K562 (cell line): Measurements from ENCODE around the gene ZDHHC11. TPM values are rescaled to one million over a fixed set of nuclear protein-coding genes. Genes with fewer than 3 reads are reported as not detected.
A peak's percentile ranks its signal among the peaks of the same experiment; 100 is the strongest.

Experiments
- ATAC-seq: fragments of 200-7000 bp; cut with Tn5 transposase; 3 replicates; pipeline ENCODE4 v1.9.1; 2020; ENCODE audit warnings: moderate library complexity
- BruUV-seq: library from RNA; stranded (reverse); fragments of 400-500 nt; replicated peaks from 2 replicates; lab custom pipeline; 2021; lab: Mats Ljungman, UMichigan
- CTCF ChIA-PET: fragments of 300-600 bp; formaldehyde crosslinking; extraction: SDS; loops from one replicate; lab custom pipeline; 2021; ENCODE audit warnings: low intra/inter-chr PET ratio; lab: Yijun Ruan, JAX
- POLR2A ChIA-PET: fragments of 300-600, 350-650 bp; sonication (Branson Sonifier 250); formaldehyde crosslinking; extraction: SDS; loops from one replicate; lab custom pipeline; 2021; ENCODE audit warnings: antibody characterized with exemption, inconsistent platforms; lab: Yijun Ruan, JAX
- DNase-seq, 4 experiments: peaks; one replicate each; pipeline versions ENCODE4 v3.0.0 to v3.0.0-alpha.2; 2011 to 2018; ENCODE audit warnings: low spot score in 3 of 4, mixed read lengths in 3 of 4; ENCODE audit errors: extremely low read depth in 1 of 4
- FAIRE-seq: peaks from 2 replicates; lab custom pipeline; 2011; peaks lifted over from hg19 to GRCh38; lab: Jason Lieb, UNC
- H2AFZ ChIP-seq: 2 replicates; pipeline ENCODE4 v1.6.0; 2011; ENCODE audit warnings: low read depth, low read length, control low read depth, inconsistent platforms
- H3K27ac ChIP-seq: fragments of 200-600 bp; 3 replicates; pipeline ENCODE4 v1.8.0; 2011; ENCODE audit warnings: low read depth, mild to moderate bottlenecking, control low read depth, inconsistent platforms, low read length, moderate library complexity, mixed read lengths; ENCODE audit errors: extremely low read depth
- H3K27me3 ChIP-seq, 2 experiments: fragments of 300-600 bp in 1 of 2; 2 replicates in 1 of 2; 3 replicates in 1 of 2; pipeline versions ENCODE4 v1.6.0 to v1.8.0; 2011; ENCODE audit warnings: inconsistent platforms in 2 of 2, low read length in 2 of 2, mild to moderate bottlenecking in 1 of 2, mixed read lengths in 1 of 2, moderate library complexity in 1 of 2; ENCODE audit not compliant: control insufficient read depth in 2 of 2, insufficient read depth in 2 of 2
- H3K36me3 ChIP-seq: fragments of 300-600 bp; 3 replicates; pipeline ENCODE4 v1.8.0; 2011; ENCODE audit warnings: mild to moderate bottlenecking, low read length, inconsistent platforms; ENCODE audit not compliant: control insufficient read depth, insufficient read depth
- H3K4me1 ChIP-seq, 2 experiments: fragments of 200-600 bp in 1 of 2; replicated peaks in 1 of 2; 2 replicates in 1 of 2; 3 replicates in 1 of 2; pipeline versions ENCODE4 v1.5.1 to v1.8.0; 2011; ENCODE audit warnings: inconsistent platforms in 2 of 2, low read length in 2 of 2, mild to moderate bottlenecking in 1 of 2, mixed read lengths in 1 of 2, moderate library complexity in 1 of 2; ENCODE audit not compliant: control insufficient read depth in 2 of 2, insufficient read depth in 2 of 2
- H3K4me2 ChIP-seq: 2 replicates; pipeline ENCODE4 v1.6.1; 2011; ENCODE audit warnings: low read length, control low read depth, inconsistent platforms, mixed read lengths; ENCODE audit not compliant: insufficient read depth
- H3K4me3 ChIP-seq: fragments of 200-600 bp; sonication (generic), shearing (Covaris generic); 2 replicates; pipeline ENCODE4 v1.5.1; 2016; ENCODE audit warnings: control low read depth, inconsistent platforms
- H3K79me2 ChIP-seq: fragments of 200-600 bp; 3 replicates; pipeline ENCODE4 v1.8.0; 2011; ENCODE audit warnings: low read length, inconsistent platforms; ENCODE audit not compliant: control insufficient read depth, insufficient read depth
- H3K9ac ChIP-seq, 2 experiments: 2 replicates each; pipeline versions ENCODE4 v1.6.0 to v1.6.1; 2011; ENCODE audit warnings: low read depth in 2 of 2, low read length in 2 of 2, control low read depth in 1 of 2, inconsistent platforms in 1 of 2, mild to moderate bottlenecking in 1 of 2, mixed read lengths in 1 of 2; ENCODE audit not compliant: insufficient read depth in 1 of 2
- H3K9me1 ChIP-seq: one replicate; pipeline ENCODE4 v1.6.0; 2011; ENCODE audit warnings: inconsistent platforms, mild to moderate bottlenecking, low read length, moderate library complexity; ENCODE audit not compliant: control insufficient read depth, insufficient read depth
- H3K9me3 ChIP-seq: replicated peaks from 2 replicates; pipeline ENCODE4 v1.5.1; 2011; ENCODE audit warnings: low read depth, low read length, inconsistent platforms; ENCODE audit not compliant: control insufficient read depth, insufficient read depth
- H4K20me1 ChIP-seq: replicated peaks from 2 replicates; pipeline ENCODE4 v1.6.1; 2011; ENCODE audit warnings: low read length, inconsistent platforms, mixed read lengths; ENCODE audit not compliant: control insufficient read depth, insufficient read depth
- EP300 ChIP-seq: IDR thresholded peaks from 2 replicates; pipeline ENCODE4 v1.6.1; 2012; ENCODE audit warnings: low read length, improper control_type of control experiment
- IFI16 ChIP-seq: fragments of 250-450 bp; sonication (Bioruptor Pico); IDR thresholded peaks from 2 replicates; pipeline ENCODE4 v2.1.2; 2022; ENCODE audit warnings: mild to moderate bottlenecking, inconsistent platforms
- POLR2G ChIP-seq: fragments of 200-400 bp; formaldehyde crosslinking; IDR thresholded peaks from 2 replicates; pipeline ENCODE4 v1.6.1; 2017; ENCODE audit warnings: low read depth, mild to moderate bottlenecking, antibody characterized with exemption, low read length, moderate library complexity
- RBFOX2 ChIP-seq: fragments of 200-400 bp; formaldehyde crosslinking; IDR thresholded peaks from 2 replicates; pipeline ENCODE4 v1.6.1; 2017; ENCODE audit warnings: low read depth, mild to moderate bottlenecking, low read length, moderate library complexity
- TFAM ChIP-seq: fragments of 250-450 bp; sonication (Bioruptor Pico); conservative IDR thresholded peaks from 2 replicates; pipeline ENCODE4 v1.5.0; 2021; ENCODE audit warnings: mild to moderate bottlenecking, moderate library complexity
- WGBS: fragments of 100-300 bp; shearing (Covaris generic); methylation state at CpG from one replicate; pipeline ENCODE4 v1.1.6; 2016; ENCODE audit warnings: low coverage, mixed read lengths; ENCODE audit not compliant: insufficient coverage; ENCODE audit errors: missing lambda C conversion rate; 5-methylcytosine and 5-hydroxymethylcytosine counted together
- in situ Hi-C: fragments of 300-500 bp; cut with MboI; formaldehyde crosslinking; loops from 4 replicates; pipeline ENCODE4 v1.15.0; 2018; ENCODE audit warnings: inconsistent platforms, mixed read lengths
- intact Hi-C: fragments of 100-400 bp; cut with micrococcal nuclease; formaldehyde crosslinking; loops from 2 replicates; pipeline ENCODE4 v1.14.2; 2022
- polyA plus RNA-seq, 8 experiments: library from polyadenylated mRNA; depleted of rRNA in 4 of 8; stranded (reverse) in 5 of 8; unstranded in 3 of 8; fragments of >200 nt; fragmentation: Nextera tagmentation in 2 of 8; fragmentation: Illumina TruSeq in 1 of 8; extraction: Ambion mirVana in 2 of 8; extraction: Trizol in 1 of 8; gene quantifications; 2 replicates each; pipeline versions ENCODE4 v1.2.1 to v1.2.3, GENCODE V29; 2011 to 2014; ENCODE audit warnings: inconsistent platforms in 1 of 8, missing spikeins in 1 of 8
- total RNA-seq, 7 experiments: library from RNA; depleted of rRNA in 6 of 7; stranded (reverse); fragments of >200 nt in 6 of 7; fragmentation: Illumina TruSeq in 2 of 7; extraction: Trizol in 2 of 7; gene quantifications; 2 replicates each; pipeline versions ENCODE4 v1.2.1 to v1.2.3, GENCODE V29; 2011 to 2021; ENCODE audit warnings: low replicate concordance in 1 of 7

ZDHHC11 gene
- total and polyA plus RNA-seq, 9 of the 15 experiments (the other 6 are each of a cell fraction or from before 2014, with no cell fraction given), result 0.07 to 2.3 (median 0.52) TPM

DNA sequence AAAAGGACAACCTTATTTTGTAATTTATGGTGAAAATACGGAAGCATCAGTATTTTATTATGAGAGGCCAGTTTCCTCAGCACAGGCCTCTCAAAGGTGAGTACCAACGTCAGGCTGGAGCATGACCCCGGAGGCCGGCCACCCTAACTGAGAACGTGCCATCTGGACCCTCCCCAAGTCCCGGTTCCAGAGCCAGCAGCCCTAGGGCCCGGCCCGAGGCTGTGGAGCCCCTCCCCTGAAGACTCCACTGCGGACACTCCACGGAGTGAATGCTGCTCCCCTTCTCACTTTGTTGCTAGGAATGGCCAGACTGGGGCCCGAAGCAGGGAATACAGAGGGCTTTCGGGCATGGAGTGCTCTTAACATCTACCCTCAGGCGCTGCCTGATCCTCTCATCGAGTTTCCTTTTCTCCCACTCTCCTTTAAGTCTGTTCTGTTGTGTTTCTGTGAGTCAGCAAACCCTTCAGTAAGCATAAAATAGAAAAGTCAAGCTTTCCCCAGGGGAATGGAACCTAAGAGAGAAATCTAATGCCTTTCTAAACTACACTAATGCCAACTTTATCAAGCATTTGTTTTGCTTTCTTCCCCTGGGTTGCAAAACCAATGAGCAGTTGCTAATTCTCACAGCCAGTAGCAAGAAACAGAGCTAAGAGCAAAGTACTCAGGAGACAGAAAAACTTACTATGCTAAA lies 37.3 kb upstream of the ZDHHC11 start:
- Histone ChIP-seq H3K9ac (0 out of 4 replicates have a peak overlapping the region, but pooled peaks of 1 of the 2 experiments have one; percentile 43), H2AFZ (no peak overlapping the region), H4K20me1 (peaks cover 20% of the 10 kb centered on the region; the same call in 1 of the 2 replicates), H3K79me2 (peaks cover 100% of the 10 kb centered on the region), H3K27me3 (no peaks in the 10 kb centered on the region), H3K36me3 (peaks cover 85% of the 10 kb centered on the region), H3K4me2 (no peak overlapping the region), H3K9me1 (no peaks in the 10 kb centered on the region), H3K9me3 (no peaks in the 10 kb centered on the region), H3K27ac (no peak overlapping the region), H3K4me3 (no peak overlapping the region), H3K4me1 (peaks cover 10 to 36% of the 10 kb centered on the region in 2 experiments; a peak in 4 of 5 replicates)
- DNase-seq, result no peak
- in situ Hi-C loops (no loop called here), intact Hi-C loops (no loop called here)
- POLR2A ChIA-PET, result interaction anchor here (0.6 kb wide), 1 partner anchor 571 kb away, joined by 4 read pairs; no protein-coding TSS in a partner anchor
- 96% methylated on average over 14 of the region's 14 CpGs for WGBS
- no TSS peak for BruUV-seq
- no peak for ATAC-seq
- TF ChIP-seq RBFOX2 (peak; percentile 37; the same call in 1 of the 2 replicates), EP300 (no peak), TFAM (CRISPR knock-in tag) (no peak), IFI16 (CRISPR knock-in tag) (no peak), POLR2G (0 out of 2 replicates have a peak, but pooled peaks have one; percentile 22)
- no peak for FAIRE-seq
- CTCF ChIA-PET, result no interaction called here
